ENCODE measurements around the gene MAFG.
A peak's percentile ranks its signal among the peaks of the same experiment; 100 is the strongest.

Gene MAFG

DNA sequence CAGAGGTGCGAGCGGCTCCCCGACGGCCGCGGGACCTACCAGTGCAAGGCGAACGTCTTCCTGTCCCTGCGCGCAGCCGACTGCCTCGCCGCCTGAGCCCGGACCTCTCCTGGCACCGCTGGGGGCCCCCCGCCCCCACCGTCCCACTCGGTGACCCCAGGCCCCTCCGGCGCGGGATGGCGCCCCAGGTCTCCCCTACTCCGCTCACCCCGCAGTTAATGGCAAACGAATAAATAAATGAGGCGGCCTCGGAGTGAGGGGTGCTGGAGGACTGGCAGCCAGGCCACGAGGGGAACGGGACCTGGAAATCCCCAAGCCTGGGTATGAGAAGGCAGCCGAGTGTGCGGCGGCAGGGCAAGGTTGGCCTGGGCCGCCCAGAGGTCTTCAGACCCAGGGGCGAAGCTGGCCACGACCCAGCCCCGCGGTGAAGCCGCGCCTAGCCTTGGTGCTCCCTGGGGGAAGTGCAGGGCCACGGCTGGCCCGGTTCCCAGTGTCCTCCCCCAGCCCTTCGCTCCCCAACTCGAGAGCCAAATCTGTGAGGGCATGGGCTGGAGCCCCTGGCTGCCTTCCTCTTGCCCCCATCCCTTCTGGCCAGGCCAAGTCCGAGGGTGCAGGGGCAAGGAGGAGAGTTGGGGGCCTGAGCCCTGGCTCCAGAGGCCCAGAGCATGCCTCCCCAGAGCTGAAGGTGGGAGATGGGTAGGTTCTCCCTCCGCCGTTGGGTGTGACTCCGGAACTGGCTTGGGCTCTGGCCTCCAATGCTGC is 24.7 kb downstream of the MAFG start:
- Histone ChIP-seq H3K27me3 (ENCODE audit: insufficient read depth, low read length) (peaks cover 25% of the 10 kb centered on the region), H3K9ac (ENCODE audit: low read depth, low read length) (peak overlapping the region; percentile 58; the same call in 1 of the 2 replicates), H3K4me3 (ENCODE audit: low read length) (peak overlapping the region; percentile 49), H3K27ac (ENCODE audit: low read depth, low read length) (no peak overlapping the region), H3K36me3 (ENCODE audit: insufficient read depth, low read length) (peaks cover 20% of the 10 kb centered on the region), H3K4me1 (ENCODE audit: insufficient read depth, low read length) (no peaks in the 10 kb centered on the region; the same call in 1 of the 2 replicates), H3K9me3 (ENCODE audit: insufficient read depth, low read depth, low read length) (no peaks in the 10 kb centered on the region)
- WGBS: 60% methylated on average over 47 of the region's 47 CpGs

DNA sequence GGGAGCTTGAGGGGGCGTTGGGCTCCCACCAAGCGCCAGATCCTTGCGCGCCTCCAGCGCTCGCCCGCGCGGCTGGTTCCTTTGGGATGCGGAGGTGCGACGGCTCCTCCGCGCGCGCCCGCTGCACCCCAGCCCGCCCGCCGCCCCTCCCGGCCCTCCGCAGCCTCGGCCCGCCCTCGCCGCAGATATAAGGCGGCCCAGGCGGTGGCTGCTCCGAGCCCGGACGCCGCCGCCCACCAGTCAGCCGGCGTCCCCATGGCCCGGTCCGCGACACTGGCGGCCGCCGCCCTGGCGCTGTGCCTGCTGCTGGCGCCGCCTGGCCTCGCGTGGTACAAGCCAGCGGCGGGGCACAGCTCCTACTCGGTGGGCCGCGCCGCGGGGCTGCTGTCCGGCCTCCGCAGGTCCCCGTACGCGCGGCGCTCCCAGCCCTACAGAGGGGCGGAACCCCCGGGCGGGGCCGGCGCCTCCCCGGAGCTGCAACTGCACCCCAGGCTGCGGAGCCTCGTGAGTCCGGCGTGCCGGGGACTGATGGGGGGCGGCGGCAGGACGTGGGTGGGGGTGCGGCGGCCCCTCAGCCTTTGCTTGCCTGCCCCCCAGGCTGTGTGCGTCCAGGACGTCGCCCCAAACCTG is 25.4 kb downstream of the MAFG start, which contains the start of gene NPB:
TSS of gene NPB (plus strand) at position 216 of the 630 bp plus-strand sequence. CDS start at position 256, 40 bp downstream.
- 3% methylated on average over 79 of the region's 79 CpGs for WGBS
- Histone ChIP-seq H3K9ac (ENCODE audit: low read depth, low read length) (peak within 1 kb of the TSS; percentile 58), H3K27me3 (ENCODE audit: insufficient read depth, low read length) (peaks cover 25% of the 10 kb centered on the region), H3K27ac (ENCODE audit: low read depth, low read length) (no peak within 1 kb of the TSS), H3K36me3 (ENCODE audit: insufficient read depth, low read length) (peaks cover 27% of the 10 kb centered on the region), H3K4me3 (ENCODE audit: low read length) (peak within 1 kb of the TSS; percentile 49), H3K4me1 (ENCODE audit: insufficient read depth, low read length) (no peaks in the 10 kb centered on the region; the same call in 1 of the 2 replicates), H3K9me3 (ENCODE audit: insufficient read depth, low read depth, low read length) (no peaks in the 10 kb centered on the region)

DNA sequence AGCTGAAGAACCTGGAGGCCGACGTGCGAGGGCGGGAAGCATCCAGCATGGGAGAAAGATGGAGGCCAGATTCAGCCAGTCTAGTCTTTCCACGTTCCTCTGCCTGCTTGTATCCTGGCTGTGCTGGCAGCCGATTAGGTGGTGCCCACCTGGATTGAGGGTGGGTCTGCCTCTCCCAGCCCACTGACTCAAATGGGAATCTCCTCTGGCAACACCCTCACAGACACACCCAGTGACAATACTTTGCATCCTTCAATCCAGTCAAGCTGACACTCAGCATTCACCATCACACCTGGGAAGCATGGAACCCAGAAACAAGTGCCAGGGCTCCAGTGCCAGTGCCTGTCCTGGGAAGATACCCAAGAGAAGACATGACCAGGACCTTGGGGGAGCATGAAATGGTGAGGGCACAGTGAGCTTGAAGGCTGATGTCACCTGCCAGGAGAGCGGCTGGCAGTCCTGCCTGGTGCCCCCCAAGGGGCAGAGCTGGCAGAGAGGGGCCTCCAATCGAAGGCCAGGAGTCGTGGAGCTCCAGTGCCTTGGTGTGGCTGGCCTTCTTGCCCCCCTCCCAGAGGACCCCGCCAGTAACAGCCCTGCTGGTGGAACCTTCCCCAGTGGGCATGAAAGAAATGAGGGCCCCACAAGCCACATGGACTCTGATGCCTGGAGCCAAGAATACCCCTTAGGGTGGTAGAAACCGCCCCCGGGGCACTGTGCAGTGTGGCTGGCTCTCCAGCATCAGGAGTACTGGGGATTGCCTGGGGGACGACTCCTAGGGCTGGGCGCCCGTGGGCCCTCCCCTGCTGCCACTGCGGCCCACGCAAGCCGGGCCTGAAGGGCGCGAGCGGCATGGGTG is 26.1 kb downstream of the MAFG start:
- Histone ChIP-seq H3K4me1 (ENCODE audit: insufficient read depth, low read length) (no peaks in the 10 kb centered on the region; the same call in 1 of the 2 replicates), H3K27ac (ENCODE audit: low read depth, low read length) (no peak overlapping the region), H3K27me3 (ENCODE audit: insufficient read depth, low read length) (peaks cover 25% of the 10 kb centered on the region), H3K9me3 (ENCODE audit: insufficient read depth, low read depth, low read length) (no peaks in the 10 kb centered on the region), H3K4me3 (ENCODE audit: low read length) (peak overlapping the region; percentile 49), H3K9ac (ENCODE audit: low read depth, low read length) (0 out of 2 replicates have a peak overlapping the region, but pooled peaks have one; percentile 44), H3K36me3 (ENCODE audit: insufficient read depth, low read length) (peaks cover 30% of the 10 kb centered on the region)
- WGBS: 61% methylated on average over 21 of the region's 21 CpGs

DNA sequence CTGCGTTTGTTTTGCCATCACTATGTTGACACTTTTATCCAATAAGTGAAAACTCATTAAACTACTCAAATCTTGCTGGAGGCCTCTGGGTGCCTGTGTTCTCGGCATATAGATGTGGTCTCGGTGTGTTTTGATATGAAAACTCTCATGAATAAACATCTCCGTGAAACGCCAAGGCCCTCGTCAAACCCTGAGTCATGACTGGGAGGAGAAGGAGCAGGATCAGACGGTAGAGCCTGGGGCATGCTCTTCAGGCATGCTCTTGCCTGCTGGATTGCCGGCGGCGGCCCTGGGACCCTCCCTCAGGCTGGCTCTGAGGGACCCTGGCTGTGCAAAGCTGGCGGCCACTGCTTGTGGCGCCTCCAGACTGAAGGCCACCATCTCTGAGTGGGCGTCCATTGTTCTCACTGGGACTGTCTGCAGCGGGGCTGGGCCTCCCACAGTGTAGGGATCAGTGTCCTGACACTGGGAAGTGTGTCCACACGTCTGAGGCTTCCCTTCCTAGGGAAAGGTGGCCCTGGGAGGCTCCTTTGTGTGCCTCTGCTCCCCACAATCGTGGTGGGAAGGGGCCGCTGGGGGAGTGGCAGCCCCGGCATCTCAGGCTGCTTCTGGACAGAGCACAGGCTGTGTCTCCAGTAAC is 27.2 kb downstream of the MAFG start:
- peaks cover 38% of the 10 kb centered on the region for H3K36me3 ChIP-seq (ENCODE audit: insufficient read depth, low read length)
- peaks cover 25% of the 10 kb centered on the region for H3K27me3 ChIP-seq (ENCODE audit: insufficient read depth, low read length)
- H3K4me3 ChIP-seq (ENCODE audit: low read length): no peak overlapping the region
- H3K9ac ChIP-seq (ENCODE audit: low read depth, low read length): no peak overlapping the region
- H3K27ac ChIP-seq (ENCODE audit: low read depth, low read length): no peak overlapping the region
- H3K4me1 ChIP-seq (ENCODE audit: insufficient read depth, low read length): no peaks in the 10 kb centered on the region; the same call in 1 of the 2 replicates
- no peaks in the 10 kb centered on the region for H3K9me3 ChIP-seq (ENCODE audit: insufficient read depth, low read depth, low read length)
- WGBS: 89% methylated on average over 18 of the region's 18 CpGs

DNA sequence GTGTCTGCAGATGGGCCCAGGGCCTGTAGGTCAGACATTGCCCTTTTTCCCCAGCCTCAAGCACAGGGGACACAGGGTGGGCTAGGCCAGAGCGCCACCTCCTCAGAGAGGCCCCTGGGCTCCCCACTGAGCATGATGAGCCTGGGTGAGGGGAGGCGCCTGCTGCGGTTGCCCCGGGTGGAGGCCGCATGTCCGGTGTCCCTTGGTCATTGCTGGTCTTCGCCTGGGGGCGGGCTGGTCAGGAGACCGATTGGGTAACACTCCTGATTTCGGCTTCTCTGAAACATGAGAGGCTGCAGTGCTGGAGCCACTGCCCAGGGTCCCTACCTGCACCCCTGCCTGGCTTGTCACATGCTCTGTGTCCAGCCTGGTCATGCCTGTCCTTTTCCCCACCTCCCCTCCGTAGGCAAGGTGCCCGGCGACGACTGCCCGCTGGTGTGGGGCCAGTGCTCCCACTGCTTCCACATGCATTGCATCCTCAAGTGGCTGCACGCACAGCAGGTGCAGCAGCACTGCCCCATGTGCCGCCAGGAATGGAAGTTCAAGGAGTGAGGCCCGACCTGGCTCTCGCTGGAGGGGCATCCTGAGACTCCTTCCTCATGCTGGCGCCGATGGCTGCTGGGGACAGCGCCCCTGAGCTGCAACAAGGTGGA is 27.9 kb downstream of the MAFG start:
- 95% methylated on average over 22 of the region's 22 CpGs for WGBS
- H3K27ac ChIP-seq (ENCODE audit: low read depth, low read length): no peak overlapping the region
- H3K4me1 ChIP-seq (ENCODE audit: insufficient read depth, low read length): no peaks in the 10 kb centered on the region; the same call in 1 of the 2 replicates
- H3K9me3 ChIP-seq (ENCODE audit: insufficient read depth, low read depth, low read length): no peaks in the 10 kb centered on the region
- peaks cover 40% of the 10 kb centered on the region for H3K36me3 ChIP-seq (ENCODE audit: insufficient read depth, low read length)
- H3K27me3 ChIP-seq (ENCODE audit: insufficient read depth, low read length): peaks cover 25% of the 10 kb centered on the region
- no peak overlapping the region for H3K4me3 ChIP-seq (ENCODE audit: low read length)
- no peak overlapping the region for H3K9ac ChIP-seq (ENCODE audit: low read depth, low read length)

DNA sequence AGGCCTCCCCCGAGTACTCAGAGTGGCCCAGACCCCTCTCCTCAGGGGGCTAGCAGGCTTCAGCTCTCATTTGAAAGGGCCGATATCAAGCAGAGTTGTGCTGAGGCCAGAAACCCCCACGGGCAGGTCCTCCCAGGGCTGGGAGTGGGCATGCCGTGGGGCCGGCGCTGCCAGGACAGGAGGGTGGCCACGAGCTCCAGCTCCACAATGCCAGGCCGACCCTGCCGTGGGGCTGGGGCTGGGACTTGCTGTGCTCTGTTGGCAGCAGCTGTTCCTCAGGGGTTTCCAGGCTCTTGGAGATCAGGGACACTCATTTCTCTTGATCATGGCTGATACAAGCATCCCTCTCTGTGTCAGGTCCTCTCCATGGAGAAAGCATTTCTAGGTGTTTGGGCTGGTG is 28.6 kb downstream of the MAFG start:
- H3K4me3 ChIP-seq (ENCODE audit: low read length): no peak overlapping the region
- H3K27me3 ChIP-seq (ENCODE audit: insufficient read depth, low read length): peaks cover 25% of the 10 kb centered on the region
- H3K36me3 ChIP-seq (ENCODE audit: insufficient read depth, low read length): peaks cover 42% of the 10 kb centered on the region
- no peaks in the 10 kb centered on the region for H3K9me3 ChIP-seq (ENCODE audit: insufficient read depth, low read depth, low read length)
- no peak overlapping the region for H3K9ac ChIP-seq (ENCODE audit: low read depth, low read length)
- 92% methylated on average over 9 of the region's 9 CpGs for WGBS
- no peak overlapping the region; the same call in 1 of the 2 replicates for H3K27ac ChIP-seq (ENCODE audit: low read depth, low read length)
- H3K4me1 ChIP-seq (ENCODE audit: insufficient read depth, low read length): no peaks in the 10 kb centered on the region; the same call in 1 of the 2 replicates

DNA sequence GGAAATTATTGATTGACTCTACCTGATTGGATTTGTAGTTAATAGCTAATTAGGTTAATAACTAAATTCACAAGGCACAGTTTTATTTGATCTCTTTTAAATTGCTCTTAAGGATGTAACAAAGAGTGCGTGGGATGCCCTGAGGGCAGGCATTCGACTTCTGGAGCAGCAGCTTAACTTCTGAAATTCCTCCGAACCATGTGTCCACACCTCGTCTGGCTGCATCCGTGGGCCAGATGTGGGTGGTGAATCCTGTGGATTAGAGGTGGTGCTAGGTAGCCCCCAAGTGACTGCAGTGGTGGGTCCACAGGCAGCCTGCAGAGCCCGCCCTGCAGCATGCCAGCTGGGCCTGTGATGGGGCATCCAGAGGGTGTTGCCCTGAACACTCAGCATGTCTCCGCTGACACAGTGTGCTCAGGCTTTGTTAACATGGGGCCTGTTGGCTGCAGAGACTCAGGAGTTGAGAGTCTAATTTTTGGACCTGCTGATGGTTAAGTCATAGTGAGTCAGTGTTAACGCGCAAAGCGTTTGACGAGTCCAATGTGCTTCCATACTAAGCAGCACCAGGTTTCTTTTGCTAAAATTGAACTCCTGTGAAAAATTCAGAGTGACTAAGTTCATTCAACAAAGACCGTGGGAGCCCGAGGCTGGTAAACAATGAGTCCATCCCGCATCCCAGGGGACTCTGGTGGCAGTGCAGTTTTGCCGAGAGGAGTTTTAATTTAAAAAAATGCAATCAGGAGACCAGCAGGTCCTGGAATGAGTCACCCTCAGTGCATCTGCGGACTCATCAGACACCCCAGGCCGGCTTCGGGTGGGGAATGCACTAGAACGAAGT is 29.3 kb downstream of the MAFG start:
- H3K4me3 ChIP-seq (ENCODE audit: low read length): no peak overlapping the region
- no peaks in the 10 kb centered on the region; the same call in 1 of the 2 replicates for H3K4me1 ChIP-seq (ENCODE audit: insufficient read depth, low read length)
- 90% methylated on average over 19 of the region's 19 CpGs for WGBS
- H3K9me3 ChIP-seq (ENCODE audit: insufficient read depth, low read depth, low read length): no peaks in the 10 kb centered on the region
- peaks cover 25% of the 10 kb centered on the region for H3K27me3 ChIP-seq (ENCODE audit: insufficient read depth, low read length)
- H3K27ac ChIP-seq (ENCODE audit: low read depth, low read length): peak overlapping the region; percentile 6; the same call in 1 of the 2 replicates
- peak overlapping the region; percentile 39; the same call in 1 of the 2 replicates for H3K9ac ChIP-seq (ENCODE audit: low read depth, low read length)
- peaks cover 48% of the 10 kb centered on the region for H3K36me3 ChIP-seq (ENCODE audit: insufficient read depth, low read length)

DNA sequence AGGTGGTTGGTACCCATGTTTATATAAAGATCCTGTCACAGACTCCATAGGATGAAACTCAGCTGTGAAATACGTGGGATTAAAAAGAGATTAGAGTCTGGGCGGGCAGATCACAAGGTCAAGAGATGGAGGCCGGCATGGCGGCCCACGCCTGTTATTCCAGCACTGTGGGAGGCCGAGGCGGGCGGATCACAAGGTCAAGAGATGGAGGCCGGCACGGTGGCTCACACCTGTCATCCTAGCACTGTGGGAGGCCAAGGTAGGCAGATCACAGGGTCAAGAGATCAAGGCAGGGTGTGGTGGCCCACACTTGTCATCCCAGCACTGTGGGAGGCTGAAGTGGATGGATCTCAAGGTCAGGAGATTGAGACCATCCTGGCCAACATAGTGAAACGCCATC is 32.1 kb downstream of the MAFG start:
- no peak overlapping the region for H3K27ac ChIP-seq (ENCODE audit: low read depth, low read length)
- no peak overlapping the region for H3K9ac ChIP-seq (ENCODE audit: low read depth, low read length)
- H3K4me3 ChIP-seq (ENCODE audit: low read length): no peak overlapping the region
- H3K4me1 ChIP-seq (ENCODE audit: insufficient read depth, low read length): no peaks in the 10 kb centered on the region; the same call in 1 of the 2 replicates
- H3K27me3 ChIP-seq (ENCODE audit: insufficient read depth, low read length): no peaks in the 10 kb centered on the region
- WGBS: 93% methylated on average over 11 of the region's 11 CpGs
- H3K36me3 ChIP-seq (ENCODE audit: insufficient read depth, low read length): peaks cover 51% of the 10 kb centered on the region
- H3K9me3 ChIP-seq (ENCODE audit: insufficient read depth, low read depth, low read length): no peaks in the 10 kb centered on the region

DNA sequence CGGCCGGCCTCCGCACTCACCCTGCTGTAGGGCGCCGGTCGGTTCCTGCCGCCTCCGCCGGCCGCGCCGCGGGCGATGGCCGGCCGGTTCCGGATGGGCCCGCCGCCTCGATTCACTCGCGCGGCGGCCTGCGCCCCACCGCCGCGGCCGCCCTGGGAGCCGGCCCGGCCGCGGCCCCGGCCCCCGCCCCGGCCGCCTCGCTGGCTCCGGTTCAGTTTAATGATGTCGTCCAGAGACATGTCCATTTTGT is 36.3 kb downstream of the MAFG start:
- WGBS: under 1% methylated on average over 40 of the region's 40 CpGs
- Histone ChIP-seq H3K27ac (ENCODE audit: low read depth, low read length) (peak overlapping the region; percentile 98; the same call in 1 of the 2 replicates), H3K4me1 (ENCODE audit: insufficient read depth, low read length) (no peaks in the 10 kb centered on the region), H3K27me3 (ENCODE audit: insufficient read depth, low read length) (no peaks in the 10 kb centered on the region), H3K36me3 (ENCODE audit: insufficient read depth, low read length) (peaks cover 67% of the 10 kb centered on the region), H3K9me3 (ENCODE audit: insufficient read depth, low read depth, low read length) (no peaks in the 10 kb centered on the region), H3K4me3 (ENCODE audit: low read length) (peak overlapping the region; percentile 98), H3K9ac (ENCODE audit: low read depth, low read length) (peak overlapping the region; percentile 96)

Measured in HUES64 (cell line).